ENCODE measurements around the gene RHEB.

DNA sequence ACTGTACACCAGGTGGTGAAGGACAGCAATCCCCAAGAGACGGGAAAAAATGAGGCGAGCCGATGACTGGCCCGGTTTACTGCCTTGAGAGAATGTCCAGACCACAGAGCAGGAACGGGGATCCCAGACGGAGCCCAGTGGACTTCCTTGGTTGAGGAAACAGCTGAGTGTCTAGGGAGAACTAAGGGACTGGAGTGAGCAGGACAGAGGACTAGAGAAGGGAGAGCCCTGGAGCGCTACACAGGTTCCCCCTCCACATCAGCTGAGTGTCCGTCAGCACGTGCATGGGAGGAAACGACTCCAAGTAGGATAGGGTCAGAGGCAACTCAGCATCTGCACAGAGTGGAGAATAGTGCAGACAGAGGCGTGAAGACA lies 102.8 kb downstream of the RHEB start:
- TF ChIP-seq, protein P1, sequence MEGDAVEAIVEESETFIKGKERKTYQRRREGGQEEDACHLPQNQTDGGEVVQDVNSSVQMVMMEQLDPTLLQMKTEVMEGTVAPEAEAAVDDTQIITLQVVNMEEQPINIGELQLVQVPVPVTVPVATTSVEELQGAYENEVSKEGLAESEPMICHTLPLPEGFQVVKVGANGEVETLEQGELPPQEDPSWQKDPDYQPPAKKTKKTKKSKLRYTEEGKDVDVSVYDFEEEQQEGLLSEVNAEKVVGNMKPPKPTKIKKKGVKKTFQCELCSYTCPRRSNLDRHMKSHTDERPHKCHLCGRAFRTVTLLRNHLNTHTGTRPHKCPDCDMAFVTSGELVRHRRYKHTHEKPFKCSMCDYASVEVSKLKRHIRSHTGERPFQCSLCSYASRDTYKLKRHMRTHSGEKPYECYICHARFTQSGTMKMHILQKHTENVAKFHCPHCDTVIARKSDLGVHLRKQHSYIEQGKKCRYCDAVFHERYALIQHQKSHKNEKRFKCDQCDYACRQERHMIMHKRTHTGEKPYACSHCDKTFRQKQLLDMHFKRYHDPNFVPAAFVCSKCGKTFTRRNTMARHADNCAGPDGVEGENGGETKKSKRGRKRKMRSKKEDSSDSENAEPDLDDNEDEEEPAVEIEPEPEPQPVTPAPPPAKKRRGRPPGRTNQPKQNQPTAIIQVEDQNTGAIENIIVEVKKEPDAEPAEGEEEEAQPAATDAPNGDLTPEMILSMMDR (IDR thresholded peaks at IDR 0.05; ENCODE audit: low read depth, low read length) = no peak
- TF ChIP-seq POLR2A (IDR thresholded peaks at IDR 0.05; ENCODE audit: extremely low read depth, insufficient read length) (no peak), MYC (IDR thresholded peaks at IDR 0.05; ENCODE audit: low read depth, low read length) (no peak)
- TF ChIP-seq, protein P2, sequence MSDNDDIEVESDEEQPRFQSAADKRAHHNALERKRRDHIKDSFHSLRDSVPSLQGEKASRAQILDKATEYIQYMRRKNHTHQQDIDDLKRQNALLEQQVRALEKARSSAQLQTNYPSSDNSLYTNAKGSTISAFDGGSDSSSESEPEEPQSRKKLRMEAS (IDR thresholded peaks at IDR 0.05; ENCODE audit: low read depth, low read length) = no peak

All from NB4 (cell line).